ENCODE measurements around the gene GSTM4.

Gene GSTM4

DNA sequence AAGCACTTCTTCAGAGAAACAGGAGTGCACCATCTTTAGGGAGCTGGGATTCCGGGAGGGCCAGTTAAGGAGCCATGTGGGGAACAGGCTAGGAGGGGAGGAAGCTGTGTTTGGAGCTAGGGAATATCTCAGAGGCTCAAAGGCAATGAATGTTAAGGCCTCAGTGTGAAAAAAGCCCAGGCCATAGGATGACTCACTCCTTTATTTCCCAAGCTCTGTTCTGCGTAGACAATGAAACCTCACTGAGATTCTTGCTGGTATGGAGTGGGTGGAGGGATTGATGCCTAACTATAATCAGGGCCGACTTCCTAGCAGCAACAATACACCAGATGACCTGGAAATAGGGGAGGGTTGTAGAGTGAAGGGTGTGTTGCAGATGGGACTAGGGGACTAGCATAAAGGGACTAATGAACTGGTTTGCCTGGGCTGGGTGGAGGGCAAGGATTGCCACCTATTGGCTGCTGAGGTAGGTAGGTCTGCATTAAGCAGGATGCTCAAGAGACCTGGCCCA is 38.6 kb upstream of the GSTM4 start:
- no peak overlapping the region for H3K14ac ChIP-seq (ENCODE audit: low read length in 2 of 2)
- peak overlapping the region; percentile 87 for H4K8ac ChIP-seq (ENCODE audit: low read length)
- peak overlapping the region; percentile 60 for H3K9ac ChIP-seq (ENCODE audit: low read length)
- no peaks in the 10 kb centered on the region for H3K9me3 ChIP-seq (ENCODE audit: control insufficient read depth, low read length)
- H4K91ac ChIP-seq (ENCODE audit: low read length) = peak overlapping the region; percentile 53
- no peak overlapping the region for H3K4me2 ChIP-seq (ENCODE audit: low read length, poor library complexity, severe bottlenecking)
- peak overlapping the region; percentile 48 for H2AFZ ChIP-seq (ENCODE audit: low read depth, low read length)
- peak overlapping the region; percentile 86 for H3K27ac ChIP-seq (ENCODE audit: low read length, poor library complexity, severe bottlenecking)
- peak overlapping the region; percentile 42 for H2BK120ac ChIP-seq (ENCODE audit: low read depth, low read length)
- DNase-seq = peak; percentile 94
- peak overlapping the region; percentile 53 to 86 for H3K4ac ChIP-seq (ENCODE audit: low read depth in 1 of 2, low read length in 2 of 2)
- H2AK5ac ChIP-seq (ENCODE audit: low read length, severe bottlenecking) = peak overlapping the region; percentile 94
- WGBS = 31% methylated on average over 3 of the region's 3 CpGs
- H3K4me3 ChIP-seq (ENCODE audit: insufficient read depth in 1 of 2, low read depth in 1 of 2, low read length in 2 of 2) = no peak overlapping the region
- peaks cover 27% of the 10 kb centered on the region for H3K4me1 ChIP-seq (ENCODE audit: control insufficient read depth, insufficient read depth, low read depth, low read length)
- H2BK12ac ChIP-seq (ENCODE audit: low read length in 2 of 2) = peak overlapping the region in 1 of 2 experiments; percentile 73
- H2BK15ac ChIP-seq (ENCODE audit: low read depth, poor library complexity, severe bottlenecking) = no peak overlapping the region
- H3K36me3 ChIP-seq (ENCODE audit: control insufficient read depth in 1 of 2, insufficient read depth in 2 of 2, low read depth in 1 of 2, low read length in 2 of 2) = peaks cover 0 to 9% of the 10 kb centered on the region in 2 experiments
- H3K18ac ChIP-seq (ENCODE audit: low read depth in 1 of 2, low read length in 2 of 2) = peak overlapping the region; percentile 28 to 52
- no peaks in the 10 kb centered on the region for H3K27me3 ChIP-seq (ENCODE audit: control insufficient read depth in 1 of 2, insufficient read depth in 1 of 2, low read length in 2 of 2)
- H3K23ac ChIP-seq (ENCODE audit: low read length in 2 of 2) = no peak overlapping the region
- H2BK5ac ChIP-seq (ENCODE audit: low read depth, low read length, poor library complexity, severe bottlenecking) = no peak overlapping the region
- peaks cover 8% of the 10 kb centered on the region for H3K79me1 ChIP-seq (replicated peaks; ENCODE audit: low read length, poor library complexity, severe bottlenecking)

- peak overlapping the region; percentile 14 to 90 for H3K4ac ChIP-seq (ENCODE audit: low read depth in 1 of 2, low read length in 2 of 2)
- peak overlapping the region; percentile 75 for H3K27ac ChIP-seq (ENCODE audit: low read length, poor library complexity, severe bottlenecking)
- peak overlapping the region; percentile 100 for H3K9ac ChIP-seq (ENCODE audit: low read length)
- H3K4me3 ChIP-seq (ENCODE audit: insufficient read depth in 1 of 2, low read depth in 1 of 2, low read length in 2 of 2) = peak overlapping the region in 1 of 2 experiments; percentile 98
- peak overlapping the region; percentile 32 for H2BK5ac ChIP-seq (ENCODE audit: low read depth, low read length, poor library complexity, severe bottlenecking)
- peak overlapping the region; percentile 92 for H2BK120ac ChIP-seq (ENCODE audit: low read depth, low read length)
- peaks cover 0 to 12% of the 10 kb centered on the region in 2 experiments for H3K36me3 ChIP-seq (ENCODE audit: control insufficient read depth in 1 of 2, insufficient read depth in 2 of 2, low read depth in 1 of 2, low read length in 2 of 2)
- 59% methylated on average over 8 of the region's 9 CpGs for WGBS
- H2BK15ac ChIP-seq (ENCODE audit: low read depth, poor library complexity, severe bottlenecking) = no peak overlapping the region
- H3K4me1 ChIP-seq (ENCODE audit: control insufficient read depth, insufficient read depth, low read depth, low read length) = peaks cover 39% of the 10 kb centered on the region
- no peaks in the 10 kb centered on the region for H3K9me3 ChIP-seq (ENCODE audit: control insufficient read depth, low read length)
- no peak overlapping the region for H2AFZ ChIP-seq (ENCODE audit: low read depth, low read length)
- H4K8ac ChIP-seq (ENCODE audit: low read length) = peak overlapping the region; percentile 79
- peak overlapping the region; percentile 94 to 96 for H3K18ac ChIP-seq (ENCODE audit: low read depth in 1 of 2, low read length in 2 of 2)
- H3K27me3 ChIP-seq (ENCODE audit: control insufficient read depth in 1 of 2, insufficient read depth in 1 of 2, low read length in 2 of 2) = no peaks in the 10 kb centered on the region
- peak overlapping the region; percentile 57 for H3K4me2 ChIP-seq (ENCODE audit: low read length, poor library complexity, severe bottlenecking)
- no peak for DNase-seq
- peak overlapping the region; percentile 12 to 75 for H2BK12ac ChIP-seq (ENCODE audit: low read length in 2 of 2)
- no peak overlapping the region for H3K23ac ChIP-seq (ENCODE audit: low read length in 2 of 2)
- H4K91ac ChIP-seq (ENCODE audit: low read length) = peak overlapping the region; percentile 84
- no peak overlapping the region for H3K14ac ChIP-seq (ENCODE audit: low read length in 2 of 2)
- peaks cover 8% of the 10 kb centered on the region for H3K79me1 ChIP-seq (replicated peaks; ENCODE audit: low read length, poor library complexity, severe bottlenecking)
- H2AK5ac ChIP-seq (ENCODE audit: low read length, severe bottlenecking) = peak overlapping the region; percentile 95
Observed at GRCh38 chr1:109618661-109619575, 37.0 kb upstream of the GSTM4 start.

- Histone ChIP-seq H3K9me3 (ENCODE audit: control insufficient read depth, low read length) (no peaks in the 10 kb centered on the region), H3K9ac (ENCODE audit: low read length) (peak within 1 kb of the TSS; percentile 100), H2BK12ac (ENCODE audit: low read length in 2 of 2) (peak within 1 kb of the TSS; percentile 75 to 81), H3K4me1 (ENCODE audit: control insufficient read depth, insufficient read depth, low read depth, low read length) (peaks cover 46% of the 10 kb centered on the region), H3K4ac (ENCODE audit: low read depth in 1 of 2, low read length in 2 of 2) (peak within 1 kb of the TSS; percentile 90 to 99), H2AK5ac (ENCODE audit: low read length, severe bottlenecking) (peak within 1 kb of the TSS; percentile 95), H3K23ac (ENCODE audit: low read length in 2 of 2) (peak within 1 kb of the TSS in 1 of 2 experiments; percentile 54), H3K27ac (ENCODE audit: low read length, poor library complexity, severe bottlenecking) (peak within 1 kb of the TSS; percentile 91), H3K18ac (ENCODE audit: low read depth in 1 of 2, low read length in 2 of 2) (peak within 1 kb of the TSS; percentile 96), H3K14ac (ENCODE audit: low read length in 2 of 2) (peak within 1 kb of the TSS in 1 of 2 experiments; percentile 98), H3K27me3 (ENCODE audit: control insufficient read depth in 1 of 2, insufficient read depth in 1 of 2, low read length in 2 of 2) (no peaks in the 10 kb centered on the region), H4K91ac (ENCODE audit: low read length) (peak within 1 kb of the TSS; percentile 84), H3K36me3 (ENCODE audit: control insufficient read depth in 1 of 2, insufficient read depth in 2 of 2, low read depth in 1 of 2, low read length in 2 of 2) (peaks cover 0 to 16% of the 10 kb centered on the region in 2 experiments), H2BK120ac (ENCODE audit: low read depth, low read length) (peak within 1 kb of the TSS; percentile 92), H3K4me3 (ENCODE audit: insufficient read depth in 1 of 2, low read depth in 1 of 2, low read length in 2 of 2) (peak within 1 kb of the TSS; percentile 71 to 98), H2BK15ac (ENCODE audit: low read depth, poor library complexity, severe bottlenecking) (peak within 1 kb of the TSS; percentile 89), H3K79me1 (replicated peaks; ENCODE audit: low read length, poor library complexity, severe bottlenecking) (peaks cover 5% of the 10 kb centered on the region), H2AFZ (ENCODE audit: low read depth, low read length) (peak within 1 kb of the TSS; percentile 33), H2BK5ac (ENCODE audit: low read depth, low read length, poor library complexity, severe bottlenecking) (peak within 1 kb of the TSS; percentile 69), H3K4me2 (ENCODE audit: low read length, poor library complexity, severe bottlenecking) (peak within 1 kb of the TSS; percentile 57), H4K8ac (ENCODE audit: low read length) (peak within 1 kb of the TSS; percentile 79)
- DNase-seq = peak; percentile 93
- under 1% methylated on average over 46 of the region's 47 CpGs for WGBS
Observed at GRCh38 chr1:109619576-109620400, 36.1 kb upstream of the GSTM4 start, which contains the start of the genes AMPD2 and GNAT2. AMPD2 (plus strand) TSS chr1:109619837; CDS start chr1:109621176, 1,339 bp downstream. GNAT2 (minus strand) TSS chr1:109619616; CDS start chr1:109612870, 6,746 bp downstream.

All from mesenchymal stem cell (in vitro differentiated cells and primary cell).